ENCODE measurements around the gene MTPN.

- TF ChIP-seq POLR2A (IDR thresholded peaks at IDR 0.05) (no peak), CTCF (IDR thresholded peaks at IDR 0.05) (no peak)
Measured at GRCh38 chr7:135878284-135878683, 98.9 kb downstream of the MTPN start.
